NCI-H526 (cell line): ENCODE results near the gene INSIG1.

Experiments used
- DNase-seq, 2 experiments: peaks; one replicate each; lab custom pipeline; 2025; lab: John Stamatoyannopoulos, UW

The INSIG1 gene

GRCh38 chr7:155297517-155298287, at the start of gene INSIG1:
Gene INSIG1 (plus strand): TSS chr7:155297878. CDS start chr7:155298286, 408 bp downstream.
- peak; percentile 75 to 97 for DNase-seq

GRCh38 chr7:155248366-155248756, 49.3 kb upstream of the INSIG1 start:
- no peak for DNase-seq

GRCh38 chr7:155251831-155252230, 45.8 kb upstream of the INSIG1 start:
- DNase-seq, result no peak

- DNase-seq, result no peak
Observed at GRCh38 chr7:155252444-155252887, 45.2 kb upstream of the INSIG1 start.

- no peak for DNase-seq
Observed at GRCh38 chr7:155252892-155253501, 44.7 kb upstream of the INSIG1 start.

GRCh38 chr7:155254018-155254417, 43.7 kb upstream of the INSIG1 start:
- DNase-seq, result no peak

GRCh38 chr7:155255071-155255470, 42.6 kb upstream of the INSIG1 start:
- DNase-seq, result no peak

GRCh38 chr7:155255621-155256020, 42.1 kb upstream of the INSIG1 start:
- DNase-seq, result no peak

- DNase-seq, result no peak
Observed at GRCh38 chr7:155256081-155256760, 41.5 kb upstream of the INSIG1 start.

GRCh38 chr7:155256761-155257481, 40.8 kb upstream of the INSIG1 start:
- no peak for DNase-seq

- no peak for DNase-seq
Observed at GRCh38 chr7:155257482-155258225, 40.0 kb upstream of the INSIG1 start.

GRCh38 chr7:155258226-155258560, 39.5 kb upstream of the INSIG1 start:
- no peak for DNase-seq

- no peak for DNase-seq
Observed at GRCh38 chr7:155259866-155260497, 37.7 kb upstream of the INSIG1 start.

GRCh38 chr7:155260498-155260872, 37.2 kb upstream of the INSIG1 start:
- DNase-seq, result no peak

- DNase-seq, result no peak
Observed at GRCh38 chr7:155261031-155261985, 36.4 kb upstream of the INSIG1 start.

GRCh38 chr7:155262031-155262430, 35.6 kb upstream of the INSIG1 start:
- no peak for DNase-seq

- DNase-seq, result no peak
Observed at GRCh38 chr7:155263051-155263450, 34.6 kb upstream of the INSIG1 start.

- DNase-seq, result no peak
Observed at GRCh38 chr7:155263581-155264143, 34.0 kb upstream of the INSIG1 start.

- DNase-seq, result no peak
Observed at GRCh38 chr7:155265144-155265543, 32.5 kb upstream of the INSIG1 start.

GRCh38 chr7:155265961-155266360, 31.7 kb upstream of the INSIG1 start:
- DNase-seq, result no peak
